Subcutaneous abdominal adipose tissue (tissue), 5 donors: ENCODE data around the gene ABLIM1.

Source experiments
- H3K27ac ChIP-seq: one replicate; pipeline ENCODE4 v1.7.0; 2013; ENCODE audit warnings: low read depth, mild to moderate bottlenecking, inconsistent platforms, low read length, moderate library complexity
- H3K27me3 ChIP-seq, 5 donors: one replicate each; pipeline ENCODE4 v1.7.0; 2013; ENCODE audit warnings: low read length in 5 of 5, inconsistent platforms in 1 of 5; ENCODE audit not compliant: control insufficient read depth in 5 of 5, insufficient read depth in 4 of 5
- H3K36me3 ChIP-seq, 5 donors: one replicate each; pipeline ENCODE4 v1.7.0; 2013; ENCODE audit warnings: low read length in 5 of 5; ENCODE audit not compliant: control insufficient read depth in 5 of 5, insufficient read depth in 5 of 5
- H3K4me1 ChIP-seq, 5 donors: one replicate each; pipeline ENCODE4 v1.7.0; 2013; ENCODE audit warnings: low read length in 5 of 5, mild to moderate bottlenecking in 3 of 5, moderate library complexity in 1 of 5; ENCODE audit not compliant: control insufficient read depth in 5 of 5, insufficient read depth in 5 of 5
- H3K4me3 ChIP-seq, 5 donors: one replicate each; pipeline ENCODE4 v1.7.0; 2013; ENCODE audit warnings: low read length in 5 of 5, low read depth in 1 of 5
- H3K9ac ChIP-seq, 5 donors: one replicate each; pipeline ENCODE4 v1.7.0; 2013; ENCODE audit warnings: low read length in 5 of 5, mild to moderate bottlenecking in 4 of 5, moderate library complexity in 3 of 5
- H3K9me3 ChIP-seq, 5 donors: one replicate each; pipeline ENCODE4 v1.7.0; 2013; ENCODE audit warnings: low read length in 5 of 5; ENCODE audit not compliant: control insufficient read depth in 5 of 5
- donor health status: healthy.
- donor health status: healthy.
- donor health status: healthy.
- donor health status: healthy.
- donor health status: healthy.

Gene ABLIM1

GRCh38 chr10:114526504-114527238, 131.4 kb downstream of the ABLIM1 start:
- Histone ChIP-seq H3K4me3 (peak overlapping the region; percentile 45 to 85 (median 66)), H3K36me3 (no peaks in the 10 kb centered on the region), H3K9me3 (no peaks in the 10 kb centered on the region), H3K9ac (peak overlapping the region; percentile 46 to 74 (median 60)), H3K27ac (peak overlapping the region; percentile 11), H3K27me3 (no peaks in the 10 kb centered on the region), H3K4me1 (peaks cover 2 to 31% (median 14%) of the 10 kb centered on the region in 5 donors)

- Histone ChIP-seq H3K36me3 (no peaks in the 10 kb centered on the region), H3K27me3 (no peaks in the 10 kb centered on the region), H3K4me3 (peak overlapping the region; percentile 45 to 85 (median 66)), H3K9ac (peak overlapping the region; percentile 46 to 74 (median 60)), H3K9me3 (no peaks in the 10 kb centered on the region), H3K4me1 (peaks cover 2 to 32% (median 14%) of the 10 kb centered on the region in 5 donors), H3K27ac (peak overlapping the region; percentile 11)
These were observed 132.0 kb downstream of the ABLIM1 start for GRCh38 chr10:114526126-114526503.

GRCh38 chr10:114525368-114525949, 132.6 kb downstream of the ABLIM1 start:
- peaks cover 2 to 32% (median 14%) of the 10 kb centered on the region in 5 donors for H3K4me1 ChIP-seq
- peak overlapping the region in 3 of 5 donors; percentile 46 to 74 (median 60) for H3K9ac ChIP-seq
- H3K27ac ChIP-seq = peak overlapping the region; percentile 11
- H3K4me3 ChIP-seq = peak overlapping the region; percentile 7 to 85 (median 66)
- H3K27me3 ChIP-seq = no peaks in the 10 kb centered on the region
- H3K9me3 ChIP-seq = no peaks in the 10 kb centered on the region
- no peaks in the 10 kb centered on the region for H3K36me3 ChIP-seq

GRCh38 chr10:114523876-114524275, 134.2 kb downstream of the ABLIM1 start:
- Histone ChIP-seq H3K27ac (no peak overlapping the region), H3K27me3 (no peaks in the 10 kb centered on the region), H3K9me3 (no peaks in the 10 kb centered on the region), H3K4me3 (no peak overlapping the region), H3K36me3 (no peaks in the 10 kb centered on the region), H3K4me1 (peaks cover 2 to 38% (median 20%) of the 10 kb centered on the region in 5 donors), H3K9ac (no peak overlapping the region)

GRCh38 chr10:114521255-114521654, 136.8 kb downstream of the ABLIM1 start:
- H3K9ac ChIP-seq = no peak overlapping the region
- no peak overlapping the region for H3K4me3 ChIP-seq
- no peak overlapping the region for H3K27ac ChIP-seq
- H3K27me3 ChIP-seq = no peaks in the 10 kb centered on the region
- H3K36me3 ChIP-seq = no peaks in the 10 kb centered on the region
- H3K4me1 ChIP-seq = peaks cover 0 to 39% (median 9%) of the 10 kb centered on the region in 5 donors
- no peaks in the 10 kb centered on the region for H3K9me3 ChIP-seq

GRCh38 chr10:114520453-114520852, 137.6 kb downstream of the ABLIM1 start:
- Histone ChIP-seq H3K36me3 (peaks cover 0 to 2% (median 0%) of the 10 kb centered on the region in 5 donors), H3K27ac (peak overlapping the region; percentile 54), H3K27me3 (no peaks in the 10 kb centered on the region), H3K4me1 (peaks cover 0 to 32% (median 6%) of the 10 kb centered on the region in 5 donors), H3K4me3 (no peak overlapping the region), H3K9me3 (no peaks in the 10 kb centered on the region), H3K9ac (no peak overlapping the region)

- Histone ChIP-seq H3K36me3 (peaks cover 0 to 8% (median 0%) of the 10 kb centered on the region in 5 donors), H3K9ac (no peak overlapping the region), H3K4me1 (peaks cover 0 to 34% (median 6%) of the 10 kb centered on the region in 5 donors), H3K4me3 (no peak overlapping the region), H3K27ac (peak overlapping the region; percentile 54), H3K27me3 (no peaks in the 10 kb centered on the region), H3K9me3 (no peaks in the 10 kb centered on the region)
These were observed 138.2 kb downstream of the ABLIM1 start for GRCh38 chr10:114519756-114520293.

GRCh38 chr10:114519306-114519669, 138.8 kb downstream of the ABLIM1 start:
- Histone ChIP-seq H3K4me1 (peaks cover 0 to 34% (median 6%) of the 10 kb centered on the region in 5 donors), H3K36me3 (peaks cover 0 to 8% (median 0%) of the 10 kb centered on the region in 5 donors), H3K9ac (no peak overlapping the region), H3K9me3 (no peaks in the 10 kb centered on the region), H3K27ac (peak overlapping the region; percentile 54), H3K4me3 (no peak overlapping the region), H3K27me3 (no peaks in the 10 kb centered on the region)

GRCh38 chr10:114518401-114519305, 139.4 kb downstream of the ABLIM1 start:
- no peaks in the 10 kb centered on the region for H3K27me3 ChIP-seq
- peaks cover 0 to 31% (median 6%) of the 10 kb centered on the region in 5 donors for H3K4me1 ChIP-seq
- H3K9me3 ChIP-seq = no peaks in the 10 kb centered on the region
- H3K36me3 ChIP-seq = peaks cover 0 to 8% (median 0%) of the 10 kb centered on the region in 5 donors
- peak overlapping the region; percentile 54 for H3K27ac ChIP-seq
- H3K4me3 ChIP-seq = no peak overlapping the region
- no peak overlapping the region for H3K9ac ChIP-seq
